Activated T-cell treated with anti-CD3 and anti-CD28 coated beads, Interleukin-2, amount 50 U/mL, for 1 hour (primary cell): ENCODE measurements around the gene SERPINB11.
"Not testable (repeated sequence)": the region's sequence is repeated elsewhere in the genome, so short reads cannot be mapped to it uniquely, and the experiment has no call there.

Source experiments
- DNase-seq: peaks from one replicate; pipeline ENCODE4 v3.0.0-alpha.2; 2020

The SERPINB11 gene, protein sequence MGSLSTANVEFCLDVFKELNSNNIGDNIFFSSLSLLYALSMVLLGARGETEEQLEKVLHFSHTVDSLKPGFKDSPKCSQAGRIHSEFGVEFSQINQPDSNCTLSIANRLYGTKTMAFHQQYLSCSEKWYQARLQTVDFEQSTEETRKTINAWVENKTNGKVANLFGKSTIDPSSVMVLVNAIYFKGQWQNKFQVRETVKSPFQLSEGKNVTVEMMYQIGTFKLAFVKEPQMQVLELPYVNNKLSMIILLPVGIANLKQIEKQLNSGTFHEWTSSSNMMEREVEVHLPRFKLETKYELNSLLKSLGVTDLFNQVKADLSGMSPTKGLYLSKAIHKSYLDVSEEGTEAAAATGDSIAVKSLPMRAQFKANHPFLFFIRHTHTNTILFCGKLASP

GRCh38 chr18:63702660-63703059 is at the start of gene SERPINB11:
Gene SERPINB11 (plus strand): TSS chr18:63702960. CDS start chr18:63710194, 7,234 bp downstream.
- DNase-seq, result no peak

- not testable (repeated sequence) for DNase-seq
Measured at GRCh38 chr18:63658920-63659319, 43.8 kb upstream of the SERPINB11 start.

DNA sequence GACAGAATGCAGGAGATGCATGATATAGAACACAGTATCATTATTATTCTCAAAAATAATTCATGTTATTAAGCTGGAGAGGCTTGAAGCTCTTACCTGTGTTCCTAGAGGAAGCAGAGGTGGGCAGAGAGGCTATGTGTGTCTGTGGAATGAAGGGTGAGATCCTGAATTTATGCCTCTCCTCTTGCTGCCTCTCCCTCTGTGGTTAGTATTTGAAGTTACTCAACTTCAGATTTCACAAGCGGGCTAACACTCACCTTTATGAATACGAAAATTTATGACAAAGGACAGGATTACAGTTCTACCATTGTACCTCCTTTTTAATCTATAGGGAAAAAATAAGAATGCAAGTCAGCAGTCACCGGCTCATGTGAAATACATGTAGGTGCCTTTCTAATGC is 41.0 kb upstream of the SERPINB11 start, which contains the start of gene SERPINB3:
TSS of gene SERPINB3 (minus strand) at position 144 of the 400 bp plus-strand sequence. CDS start 677 bp downstream, outside the sequence.
- not testable (repeated sequence) for DNase-seq

DNA sequence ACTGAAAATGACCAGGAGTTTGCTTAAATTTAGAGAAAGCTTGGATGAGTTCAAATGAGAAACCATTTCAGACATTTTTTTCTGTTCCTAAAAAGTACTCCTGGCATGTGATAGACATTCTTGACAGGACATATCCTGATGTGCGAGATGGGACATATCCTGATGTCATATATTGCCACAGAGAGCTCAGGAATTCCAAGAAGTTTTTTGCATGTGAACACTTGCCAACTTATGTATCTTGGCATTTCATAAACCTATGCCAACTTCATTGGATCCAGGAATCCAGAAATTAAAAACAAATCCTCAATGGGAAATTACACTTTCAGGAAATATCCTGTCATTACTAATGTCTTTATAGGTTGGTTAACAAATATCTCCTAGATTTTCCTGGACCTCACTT is 38.2 kb upstream of the SERPINB11 start:
- DNase-seq, result no peak

GRCh38 chr18:63676526-63677323 is 26.0 kb upstream of the SERPINB11 start:
- DNase-seq, result no peak

DNA sequence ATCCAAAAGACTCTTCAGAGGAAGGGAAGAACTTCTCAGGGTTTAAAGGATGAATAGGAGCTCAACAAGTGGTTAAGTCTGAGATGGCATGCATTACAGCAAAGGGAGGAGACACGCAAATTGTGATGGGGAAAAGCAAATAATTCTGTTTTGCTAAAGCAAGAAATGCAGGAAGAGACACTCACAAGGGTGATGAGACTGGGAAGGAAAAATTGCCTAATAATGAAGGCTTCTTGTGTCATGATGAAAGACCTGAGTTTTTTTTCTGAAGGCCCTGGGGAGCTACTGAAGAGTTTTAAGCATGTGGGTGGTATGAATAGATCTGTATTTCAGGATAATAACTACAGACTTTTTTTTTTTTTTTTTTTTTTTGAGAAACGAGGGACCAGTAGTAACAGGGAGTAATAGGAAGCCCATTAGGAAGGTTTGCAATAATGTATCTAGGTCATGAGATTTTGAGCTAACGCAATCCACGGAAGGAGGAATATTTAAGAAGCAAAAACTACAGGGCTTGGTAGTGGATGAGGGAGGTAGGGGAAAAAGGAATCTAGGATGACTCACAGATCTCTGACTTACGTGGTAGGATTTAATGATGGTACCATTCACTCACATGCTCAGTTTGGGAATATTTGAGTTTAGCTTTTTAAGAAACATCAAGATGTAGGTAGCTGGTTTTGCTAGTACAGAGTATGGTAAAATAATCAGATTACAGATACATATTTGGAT is 25.1 kb upstream of the SERPINB11 start:
- DNase-seq, result no peak

DNA sequence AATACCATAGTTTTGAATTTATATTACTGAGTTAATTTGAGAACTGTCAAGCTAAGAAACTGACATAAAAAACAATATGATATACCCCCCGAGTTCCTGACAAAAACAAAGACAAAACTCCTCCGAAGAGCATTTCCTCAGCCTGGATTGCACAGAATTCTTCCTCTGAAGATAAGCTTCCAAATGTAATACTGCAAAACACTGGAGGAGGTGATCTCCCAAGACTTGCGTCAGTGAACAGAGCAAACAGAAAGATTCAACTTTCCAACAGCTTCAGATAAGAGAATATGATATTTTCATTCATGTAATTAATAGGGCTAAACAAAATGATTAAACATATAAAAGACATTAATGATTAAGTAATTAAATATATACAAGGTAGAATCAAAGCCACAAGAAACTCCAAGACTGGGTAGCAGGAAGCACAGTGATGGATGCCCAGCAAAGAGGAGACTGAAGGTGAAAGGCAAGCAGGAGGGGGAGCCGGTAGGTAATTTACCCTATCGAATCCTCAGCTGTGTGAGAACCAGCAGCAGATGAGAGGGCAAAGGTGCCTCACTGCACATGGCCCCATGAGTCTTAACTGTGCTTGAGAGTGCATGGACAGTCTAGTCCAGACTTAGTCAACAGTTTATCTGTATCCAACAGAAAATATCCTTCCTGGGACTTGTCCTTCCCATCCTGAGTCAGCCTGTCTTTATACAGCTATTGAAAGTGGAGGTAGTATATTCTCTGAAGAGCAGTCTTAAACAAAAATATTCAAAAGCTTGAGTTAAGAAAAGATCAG is 22.7 kb upstream of the SERPINB11 start:
- no peak for DNase-seq

GRCh38 chr18:63681449-63682340 is 21.1 kb upstream of the SERPINB11 start:
- DNase-seq, result no peak

GRCh38 chr18:63683152-63683551 is 19.6 kb upstream of the SERPINB11 start:
- no peak for DNase-seq

GRCh38 chr18:63683890-63684289 is 18.9 kb upstream of the SERPINB11 start:
- no peak for DNase-seq

GRCh38 chr18:63684718-63685117 is 18.0 kb upstream of the SERPINB11 start:
- DNase-seq, result no peak

- DNase-seq, result no peak
Measured at GRCh38 chr18:63686871-63687270, 15.9 kb upstream of the SERPINB11 start.

DNA sequence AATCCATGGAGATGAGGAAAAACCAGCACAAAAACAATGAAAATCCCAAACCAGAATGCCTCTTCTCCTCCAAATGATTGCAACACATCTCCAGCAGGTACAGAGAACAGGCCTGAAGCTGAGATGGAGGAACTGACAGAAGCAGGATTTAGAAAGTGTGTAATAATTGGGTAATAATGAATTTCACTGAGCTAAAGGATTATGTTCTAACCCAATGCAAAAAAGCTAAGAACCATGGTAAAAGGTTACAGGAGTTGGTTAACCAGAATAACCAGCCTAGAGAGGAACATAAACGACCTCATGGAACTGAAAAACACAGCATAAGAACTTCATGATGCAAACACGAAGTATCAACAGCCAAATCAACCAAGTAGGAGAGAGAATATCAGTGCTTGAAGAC is 13.7 kb upstream of the SERPINB11 start:
- DNase-seq, result no peak

- no peak for DNase-seq
Measured at GRCh38 chr18:63697097-63697660, 5.6 kb upstream of the SERPINB11 start.

- no peak for DNase-seq
Measured at GRCh38 chr18:63700501-63700900, 2.3 kb upstream of the SERPINB11 start.

DNA sequence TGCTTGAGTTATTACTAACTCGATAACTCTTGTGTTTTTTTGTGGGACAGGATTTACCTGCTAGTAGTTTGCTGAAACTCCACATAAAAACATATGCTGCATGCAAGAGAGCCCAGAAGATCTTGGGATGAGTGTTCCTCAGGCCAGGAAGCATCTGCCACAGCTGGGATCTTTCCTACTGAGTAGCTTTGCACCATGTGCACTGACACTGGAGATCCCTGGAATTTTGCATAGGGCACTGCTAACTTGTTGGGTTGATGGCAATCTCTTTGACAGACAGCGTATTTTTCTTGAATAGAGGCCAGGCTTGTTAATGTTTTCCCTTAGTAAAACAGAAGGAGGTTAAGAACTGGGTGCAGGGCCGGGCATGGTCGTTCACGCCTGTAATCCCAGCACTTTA is 808 bp upstream of the SERPINB11 start:
- no peak for DNase-seq

GRCh38 chr18:63705401-63705800 is 2.6 kb downstream of the SERPINB11 start:
- DNase-seq, result no peak

GRCh38 chr18:63707816-63708215 is 5.1 kb downstream of the SERPINB11 start:
- no peak for DNase-seq

- DNase-seq, result no peak
Measured at GRCh38 chr18:63708650-63709049, 5.9 kb downstream of the SERPINB11 start.

GRCh38 chr18:63725682-63726480 is 23.1 kb downstream of the SERPINB11 start:
- no peak for DNase-seq
